ENCODE data around the gene ATP2B1. TPM values are rescaled to one million over a fixed set of nuclear protein-coding genes. Genes with fewer than 3 reads are reported as not detected.

ATP2B1 gene
- total RNA-seq, 1 donor: 99.9 TPM

DNA sequence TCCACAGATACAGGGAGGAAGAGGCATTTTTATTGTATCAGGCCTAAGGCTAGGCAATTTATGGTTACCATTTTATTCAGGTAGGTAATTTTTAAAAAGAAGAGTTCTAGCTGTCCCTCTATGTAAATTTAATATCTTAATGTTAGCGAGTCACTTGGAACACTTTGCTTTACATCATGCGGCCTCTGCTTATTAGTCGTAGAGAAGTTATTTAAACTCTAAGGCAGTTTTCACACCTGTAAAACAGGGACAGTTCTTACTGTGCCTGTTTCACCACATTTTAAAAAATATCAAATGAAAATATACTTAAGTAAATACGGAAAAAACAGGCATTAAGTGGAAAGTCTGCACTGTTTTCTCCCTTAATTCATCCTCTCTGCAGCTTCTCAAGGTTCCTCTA, 111.4 kb downstream of the ATP2B1 start:
- H3K4me3 ChIP-seq (ENCODE audit: insufficient read depth, low read length): no peak overlapping the region
- no peak overlapping the region for H2AFZ ChIP-seq (ENCODE audit: low read length)
- TF ChIP-seq, protein P1, sequence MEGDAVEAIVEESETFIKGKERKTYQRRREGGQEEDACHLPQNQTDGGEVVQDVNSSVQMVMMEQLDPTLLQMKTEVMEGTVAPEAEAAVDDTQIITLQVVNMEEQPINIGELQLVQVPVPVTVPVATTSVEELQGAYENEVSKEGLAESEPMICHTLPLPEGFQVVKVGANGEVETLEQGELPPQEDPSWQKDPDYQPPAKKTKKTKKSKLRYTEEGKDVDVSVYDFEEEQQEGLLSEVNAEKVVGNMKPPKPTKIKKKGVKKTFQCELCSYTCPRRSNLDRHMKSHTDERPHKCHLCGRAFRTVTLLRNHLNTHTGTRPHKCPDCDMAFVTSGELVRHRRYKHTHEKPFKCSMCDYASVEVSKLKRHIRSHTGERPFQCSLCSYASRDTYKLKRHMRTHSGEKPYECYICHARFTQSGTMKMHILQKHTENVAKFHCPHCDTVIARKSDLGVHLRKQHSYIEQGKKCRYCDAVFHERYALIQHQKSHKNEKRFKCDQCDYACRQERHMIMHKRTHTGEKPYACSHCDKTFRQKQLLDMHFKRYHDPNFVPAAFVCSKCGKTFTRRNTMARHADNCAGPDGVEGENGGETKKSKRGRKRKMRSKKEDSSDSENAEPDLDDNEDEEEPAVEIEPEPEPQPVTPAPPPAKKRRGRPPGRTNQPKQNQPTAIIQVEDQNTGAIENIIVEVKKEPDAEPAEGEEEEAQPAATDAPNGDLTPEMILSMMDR (IDR thresholded peaks at IDR 0.05; ENCODE audit: extremely low read depth, low read depth, low read length): no peak
- no peak overlapping the region for H3K4me2 ChIP-seq (ENCODE audit: insufficient read depth, low read length)
- H3K27ac ChIP-seq (ENCODE audit: low read depth, low read length): no peak overlapping the region
- H3K27me3 ChIP-seq (ENCODE audit: insufficient read depth, low read length): no peaks in the 10 kb centered on the region
- DNase-seq (ENCODE audit: insufficient read length, low spot score, missing footprints): no peak
- H3K4me1 ChIP-seq (ENCODE audit: insufficient read depth, low read length): no peaks in the 10 kb centered on the region
- peaks cover 49% of the 10 kb centered on the region for H3K36me3 ChIP-seq (ENCODE audit: insufficient read depth, low read length)
- H3K9me3 ChIP-seq (ENCODE audit: low read depth, low read length): no peaks in the 10 kb centered on the region
- peaks cover 3% of the 10 kb centered on the region for H3K79me2 ChIP-seq (ENCODE audit: insufficient read depth, low read length)
- no peaks in the 10 kb centered on the region for H4K20me1 ChIP-seq (ENCODE audit: insufficient read depth, low read length)

DNA sequence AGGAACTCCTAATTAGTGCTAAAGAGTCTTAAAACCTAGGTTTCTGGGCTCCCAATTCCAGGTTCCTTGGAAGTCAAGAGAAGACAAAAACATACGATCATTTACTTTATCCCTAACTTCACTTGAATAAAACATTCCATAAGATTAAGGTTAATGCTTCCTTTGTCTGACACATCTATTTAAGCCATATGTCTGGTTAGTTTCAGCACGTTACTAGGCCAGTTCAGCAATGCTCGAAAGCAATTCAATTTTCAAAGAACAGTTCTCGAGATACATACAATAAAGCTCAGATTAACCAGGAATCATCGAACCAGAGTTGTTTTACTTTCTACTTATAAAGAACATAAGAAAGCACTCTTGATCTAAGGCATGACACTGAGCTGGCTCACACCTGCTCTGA, 114.8 kb downstream of the ATP2B1 start:
- no peak overlapping the region for H3K27ac ChIP-seq (ENCODE audit: low read depth, low read length)
- no peaks in the 10 kb centered on the region for H3K27me3 ChIP-seq (ENCODE audit: insufficient read depth, low read length)
- H2AFZ ChIP-seq (ENCODE audit: low read length): no peak overlapping the region
- H3K4me2 ChIP-seq (ENCODE audit: insufficient read depth, low read length): no peak overlapping the region
- H3K4me1 ChIP-seq (ENCODE audit: insufficient read depth, low read length): no peaks in the 10 kb centered on the region
- no peaks in the 10 kb centered on the region for H3K9me3 ChIP-seq (ENCODE audit: low read depth, low read length)
- TF ChIP-seq, protein P1 (IDR thresholded peaks at IDR 0.05; ENCODE audit: extremely low read depth, low read depth, low read length): no peak
- no peak overlapping the region for H3K4me3 ChIP-seq (ENCODE audit: insufficient read depth, low read length)
- peaks cover 40% of the 10 kb centered on the region for H3K36me3 ChIP-seq (ENCODE audit: insufficient read depth, low read length)
- H4K20me1 ChIP-seq (ENCODE audit: insufficient read depth, low read length): no peaks in the 10 kb centered on the region
- no peak for DNase-seq (ENCODE audit: insufficient read length, low spot score, missing footprints)
- peaks cover 3% of the 10 kb centered on the region for H3K79me2 ChIP-seq (ENCODE audit: insufficient read depth, low read length)

DNA sequence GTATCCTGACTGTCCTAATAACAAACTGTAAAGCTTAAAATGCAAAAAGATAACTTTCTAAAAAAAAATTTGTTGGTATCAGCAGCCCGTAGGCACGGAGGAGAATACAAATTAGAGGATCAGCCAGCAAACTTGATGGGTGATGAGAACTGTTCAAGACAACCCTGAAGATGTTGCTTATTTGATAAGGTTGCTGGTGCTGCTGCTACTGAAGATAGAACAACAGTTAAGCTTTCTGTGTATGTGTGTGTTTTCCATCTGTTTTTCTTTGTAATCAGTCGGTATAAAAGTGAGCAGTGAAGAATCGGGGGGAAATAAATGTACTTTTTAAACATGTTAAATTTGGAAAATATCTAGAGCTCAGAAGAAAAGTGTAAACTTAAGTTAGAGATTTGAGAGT, 115.4 kb downstream of the ATP2B1 start:
- H3K4me2 ChIP-seq (ENCODE audit: insufficient read depth, low read length): no peak overlapping the region
- H3K4me1 ChIP-seq (ENCODE audit: insufficient read depth, low read length): no peaks in the 10 kb centered on the region
- DNase-seq (ENCODE audit: insufficient read length, low spot score, missing footprints): no peak
- H3K27me3 ChIP-seq (ENCODE audit: insufficient read depth, low read length): no peaks in the 10 kb centered on the region
- no peak overlapping the region for H2AFZ ChIP-seq (ENCODE audit: low read length)
- H4K20me1 ChIP-seq (ENCODE audit: insufficient read depth, low read length): no peaks in the 10 kb centered on the region
- no peak overlapping the region for H3K4me3 ChIP-seq (ENCODE audit: insufficient read depth, low read length)
- H3K9me3 ChIP-seq (ENCODE audit: low read depth, low read length): no peaks in the 10 kb centered on the region
- TF ChIP-seq, protein P1 (IDR thresholded peaks at IDR 0.05; ENCODE audit: extremely low read depth, low read depth, low read length): no peak
- peaks cover 3% of the 10 kb centered on the region for H3K79me2 ChIP-seq (ENCODE audit: insufficient read depth, low read length)
- H3K36me3 ChIP-seq (ENCODE audit: insufficient read depth, low read length): peaks cover 34% of the 10 kb centered on the region
- H3K27ac ChIP-seq (ENCODE audit: low read depth, low read length): no peak overlapping the region

DNA sequence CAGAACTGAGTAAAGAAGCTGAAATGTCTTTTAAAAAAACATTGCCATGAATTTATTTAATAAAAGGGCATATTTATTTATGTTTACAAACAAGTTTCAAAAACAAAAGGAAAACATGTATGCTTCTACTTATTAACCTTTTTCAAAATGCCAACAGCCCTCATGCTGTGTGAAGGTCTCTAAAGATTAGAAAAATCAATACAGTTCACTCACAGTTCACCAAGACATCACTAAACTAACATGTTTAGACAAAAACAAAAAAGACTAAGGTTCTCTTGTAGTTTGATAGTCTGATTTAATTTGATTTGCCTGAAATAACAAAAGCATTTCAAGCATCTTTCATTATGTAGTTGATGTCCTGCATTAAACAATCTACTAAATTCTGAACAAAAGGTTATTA, 118.9 kb downstream of the ATP2B1 start:
- Histone ChIP-seq H3K9me3 (ENCODE audit: low read depth, low read length) (no peaks in the 10 kb centered on the region), H3K4me1 (ENCODE audit: insufficient read depth, low read length) (no peaks in the 10 kb centered on the region), H3K79me2 (ENCODE audit: insufficient read depth, low read length) (no peaks in the 10 kb centered on the region), H3K27me3 (ENCODE audit: insufficient read depth, low read length) (no peaks in the 10 kb centered on the region), H3K36me3 (ENCODE audit: insufficient read depth, low read length) (peaks cover 26% of the 10 kb centered on the region), H3K4me3 (ENCODE audit: insufficient read depth, low read length) (no peak overlapping the region), H3K4me2 (ENCODE audit: insufficient read depth, low read length) (no peak overlapping the region), H4K20me1 (ENCODE audit: insufficient read depth, low read length) (no peaks in the 10 kb centered on the region), H2AFZ (ENCODE audit: low read length) (no peak overlapping the region), H3K27ac (ENCODE audit: low read depth, low read length) (no peak overlapping the region)
- no peak for DNase-seq (ENCODE audit: insufficient read length, low spot score, missing footprints)
- TF ChIP-seq, protein P1 (IDR thresholded peaks at IDR 0.05; ENCODE audit: extremely low read depth, low read depth, low read length): no peak
